Osteoblast (primary cell): Measurements from ENCODE around the gene FAM83E. TPM values are rescaled to one million over a fixed set of nuclear protein-coding genes. Genes with fewer than 3 reads are reported as not detected.

ENCODE experiments used
- DNase-seq: peaks from one replicate; pipeline ENCODE4 v3.0.0; 2011; ENCODE audit warnings: low spot score, mixed read lengths; ENCODE audit not compliant: insufficient read length; ENCODE audit errors: missing footprints
- H2AFZ ChIP-seq: 2 replicates; pipeline ENCODE4 v1.6.0; 2011; ENCODE audit warnings: mild to moderate bottlenecking, low read length
- H3K27ac ChIP-seq: 2 replicates; pipeline ENCODE4 v1.5.1; 2011; ENCODE audit warnings: mild to moderate bottlenecking, low read depth, low read length, moderate library complexity
- H3K27me3 ChIP-seq: 2 replicates; pipeline ENCODE4 v1.6.0; 2012; ENCODE audit warnings: mild to moderate bottlenecking, control low read depth, inconsistent platforms, low read length, moderate library complexity; ENCODE audit not compliant: insufficient read depth
- H3K36me3 ChIP-seq: 2 replicates; pipeline ENCODE4 v1.5.1; 2011; ENCODE audit warnings: mild to moderate bottlenecking, low read length, control low read depth, moderate library complexity; ENCODE audit not compliant: insufficient read depth
- H3K4me1 ChIP-seq: 2 replicates; pipeline ENCODE4 v1.5.1; 2011; ENCODE audit warnings: mild to moderate bottlenecking, low read length, control low read depth, moderate library complexity; ENCODE audit not compliant: insufficient read depth
- H3K4me2 ChIP-seq: 2 replicates; pipeline ENCODE4 v1.6.0; 2011; ENCODE audit warnings: mild to moderate bottlenecking, low read length; ENCODE audit not compliant: insufficient read depth
- H3K4me3 ChIP-seq: fragments of 200-600 bp; sonication (generic); 3 replicates; pipeline ENCODE4 v1.5.1; 2012; ENCODE audit warnings: mild to moderate bottlenecking, low read length, inconsistent platforms; ENCODE audit not compliant: insufficient read depth
- H3K79me2 ChIP-seq: 2 replicates; pipeline ENCODE4 v1.6.0; 2012; ENCODE audit warnings: mild to moderate bottlenecking, low read length, control low read depth, inconsistent platforms; ENCODE audit not compliant: insufficient read depth
- H3K9me3 ChIP-seq: 2 replicates; pipeline ENCODE4 v1.5.1; 2011; ENCODE audit warnings: low read depth, low read length, control low read depth
- H4K20me1 ChIP-seq: 2 replicates; pipeline ENCODE4 v1.6.0; 2012; ENCODE audit warnings: mild to moderate bottlenecking, low read length, control low read depth; ENCODE audit not compliant: insufficient read depth
- total RNA-seq: library from RNA; depleted of rRNA; stranded (reverse); fragments of >200 nt; gene quantifications from 2 replicates; pipeline ENCODE4 v1.2.3, GENCODE V29; 2012
- TF ChIP-seq, protein P1 (sequence below): IDR thresholded peaks from 2 replicates; pipeline ENCODE4 v1.5.1; 2011; ENCODE audit warnings: mild to moderate bottlenecking, low read depth, low read length, moderate library complexity; ENCODE audit errors: extremely low read depth

The FAM83E gene
- total RNA-seq, 1 donor = not detected

- peak; percentile 11 for DNase-seq
These were observed 38.8 kb downstream of the FAM83E start for GRCh38 chr19:48575931-48576622.

DNA sequence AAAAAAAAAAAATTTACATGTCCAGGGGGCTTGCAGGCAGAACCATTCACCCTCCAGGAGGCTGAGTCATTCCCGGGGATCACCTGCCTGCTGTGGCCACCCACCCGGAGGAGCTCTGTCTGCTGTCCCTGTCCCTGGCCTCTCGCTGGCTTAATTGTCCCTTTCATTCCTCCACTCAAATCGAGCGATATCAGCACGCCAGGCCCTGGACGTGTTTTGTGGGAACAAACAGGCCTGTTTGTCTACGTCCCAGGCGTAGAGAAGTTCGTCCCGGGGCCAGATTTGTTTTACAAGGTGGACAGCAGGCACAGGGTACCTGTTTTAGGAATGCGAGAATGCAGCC lies 41.7 kb downstream of the FAM83E start:
- peaks cover 9% of the 10 kb centered on the region for H3K4me1 ChIP-seq
- no peaks in the 10 kb centered on the region for H3K9me3 ChIP-seq
- no peak overlapping the region for H3K27ac ChIP-seq
- no peak overlapping the region for H2AFZ ChIP-seq
- H3K36me3 ChIP-seq = no peaks in the 10 kb centered on the region
- no peaks in the 10 kb centered on the region for H3K27me3 ChIP-seq
- DNase-seq = no peak
- H3K4me3 ChIP-seq = no peak overlapping the region
- TF ChIP-seq, protein P1, sequence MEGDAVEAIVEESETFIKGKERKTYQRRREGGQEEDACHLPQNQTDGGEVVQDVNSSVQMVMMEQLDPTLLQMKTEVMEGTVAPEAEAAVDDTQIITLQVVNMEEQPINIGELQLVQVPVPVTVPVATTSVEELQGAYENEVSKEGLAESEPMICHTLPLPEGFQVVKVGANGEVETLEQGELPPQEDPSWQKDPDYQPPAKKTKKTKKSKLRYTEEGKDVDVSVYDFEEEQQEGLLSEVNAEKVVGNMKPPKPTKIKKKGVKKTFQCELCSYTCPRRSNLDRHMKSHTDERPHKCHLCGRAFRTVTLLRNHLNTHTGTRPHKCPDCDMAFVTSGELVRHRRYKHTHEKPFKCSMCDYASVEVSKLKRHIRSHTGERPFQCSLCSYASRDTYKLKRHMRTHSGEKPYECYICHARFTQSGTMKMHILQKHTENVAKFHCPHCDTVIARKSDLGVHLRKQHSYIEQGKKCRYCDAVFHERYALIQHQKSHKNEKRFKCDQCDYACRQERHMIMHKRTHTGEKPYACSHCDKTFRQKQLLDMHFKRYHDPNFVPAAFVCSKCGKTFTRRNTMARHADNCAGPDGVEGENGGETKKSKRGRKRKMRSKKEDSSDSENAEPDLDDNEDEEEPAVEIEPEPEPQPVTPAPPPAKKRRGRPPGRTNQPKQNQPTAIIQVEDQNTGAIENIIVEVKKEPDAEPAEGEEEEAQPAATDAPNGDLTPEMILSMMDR = no peak
- no peaks in the 10 kb centered on the region for H3K79me2 ChIP-seq
- no peak overlapping the region for H3K4me2 ChIP-seq
- H4K20me1 ChIP-seq = no peaks in the 10 kb centered on the region

More at GRCh38 chr19:48575931-48576622, 38.8 kb downstream of the FAM83E start:
- H4K20me1 ChIP-seq = no peaks in the 10 kb centered on the region
- H3K9me3 ChIP-seq = no peaks in the 10 kb centered on the region
- H3K79me2 ChIP-seq = no peaks in the 10 kb centered on the region
- peaks cover 2% of the 10 kb centered on the region for H3K4me1 ChIP-seq
- TF ChIP-seq, protein P1 = no peak
- no peak overlapping the region for H3K4me3 ChIP-seq
- H3K27ac ChIP-seq = no peak overlapping the region
- no peaks in the 10 kb centered on the region for H3K27me3 ChIP-seq
- no peak overlapping the region for H2AFZ ChIP-seq
- no peak overlapping the region for H3K4me2 ChIP-seq
- H3K36me3 ChIP-seq = no peaks in the 10 kb centered on the region

DNA sequence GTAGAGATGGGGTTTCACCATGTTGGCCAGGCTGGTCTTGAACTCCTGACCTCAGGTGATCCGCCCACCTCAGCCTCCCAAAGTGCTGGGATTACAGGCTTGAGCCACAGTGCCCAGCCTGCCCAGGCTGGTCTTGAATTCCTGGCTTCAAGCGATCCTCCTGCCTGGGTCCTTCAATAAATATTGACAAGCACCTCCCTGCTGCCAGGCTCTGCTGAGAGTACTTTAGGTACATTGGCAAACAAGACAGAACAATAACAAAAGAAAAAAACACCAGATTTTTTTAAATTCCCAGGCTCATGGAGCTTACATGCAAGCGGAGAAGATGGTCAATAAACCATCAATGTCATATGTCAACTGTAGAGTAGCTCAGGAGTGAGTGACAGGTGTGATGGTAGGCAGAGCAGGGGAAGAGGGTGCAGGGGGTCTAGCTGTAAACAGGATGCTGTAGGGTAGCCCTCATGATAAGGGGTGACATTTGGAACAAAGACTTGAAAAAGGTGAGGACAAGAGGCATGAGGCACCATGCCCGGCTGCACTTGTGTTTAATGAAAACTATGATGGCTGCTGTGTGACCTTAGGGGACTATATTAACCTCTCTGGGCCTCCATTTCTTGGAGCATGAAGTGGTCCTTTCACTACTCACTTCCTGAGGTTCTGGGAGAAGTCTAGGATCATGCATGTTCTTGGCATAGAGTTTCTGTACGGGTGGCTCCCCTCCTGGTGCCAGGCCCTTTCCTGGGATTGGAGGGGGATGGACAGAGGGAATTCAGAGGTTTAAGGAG lies 43.3 kb downstream of the FAM83E start:
- Histone ChIP-seq H3K79me2 (no peaks in the 10 kb centered on the region), H3K4me2 (no peak overlapping the region), H3K27me3 (no peaks in the 10 kb centered on the region), H3K4me3 (no peak overlapping the region), H3K36me3 (no peaks in the 10 kb centered on the region), H4K20me1 (no peaks in the 10 kb centered on the region), H3K27ac (no peak overlapping the region), H2AFZ (no peak overlapping the region), H3K4me1 (peaks cover 14% of the 10 kb centered on the region), H3K9me3 (no peaks in the 10 kb centered on the region)
- TF ChIP-seq, protein P1 = no peak
- no peak for DNase-seq

DNA sequence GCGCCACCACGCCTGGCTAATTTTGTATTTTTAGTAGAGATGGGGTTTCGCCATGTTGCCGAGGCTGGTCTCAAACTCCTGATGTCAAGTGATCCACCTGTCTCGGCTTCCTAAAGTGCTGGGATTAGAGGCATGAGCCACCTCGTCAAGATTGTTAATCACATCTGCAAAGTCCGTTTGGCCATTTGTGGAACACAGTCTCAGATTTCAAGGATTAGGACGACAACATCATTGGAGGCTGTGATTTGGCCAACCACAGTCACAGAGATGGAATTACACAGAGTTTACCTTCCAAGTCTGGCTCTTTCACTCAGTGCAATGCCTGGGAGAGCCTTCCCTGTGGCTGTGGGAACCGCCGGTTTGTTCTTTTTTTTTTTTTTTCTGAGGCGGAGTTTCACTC lies 45.1 kb downstream of the FAM83E start:
- no peak overlapping the region for H3K4me3 ChIP-seq
- peak; percentile 19 for DNase-seq
- H3K9me3 ChIP-seq = no peaks in the 10 kb centered on the region
- H3K27ac ChIP-seq = no peak overlapping the region
- TF ChIP-seq, protein P1 = no peak
- no peak overlapping the region for H2AFZ ChIP-seq
- H3K79me2 ChIP-seq = no peaks in the 10 kb centered on the region
- no peak overlapping the region for H3K4me2 ChIP-seq
- H3K4me1 ChIP-seq = peaks cover 14% of the 10 kb centered on the region
- H4K20me1 ChIP-seq = no peaks in the 10 kb centered on the region
- H3K36me3 ChIP-seq = no peaks in the 10 kb centered on the region
- H3K27me3 ChIP-seq = no peaks in the 10 kb centered on the region
